Osteocyte (in vitro differentiated cells): ENCODE data around the gene MYL3. TPM values are rescaled to one million over a fixed set of nuclear protein-coding genes. Genes with fewer than 3 reads are reported as not detected.

Experiments used
- DNase-seq: peaks from one replicate; pipeline ENCODE4 v3.0.0; 2021; ENCODE audit warnings: mixed read lengths; ENCODE audit not compliant: unreplicated experiment; ENCODE audit errors: extremely low spot score
- H3K27ac Mint-ChIP-seq: one replicate; pipeline ENCODE4 v1.8.0; 2021; ENCODE audit warnings: mild to moderate bottlenecking, mixed read lengths; ENCODE audit not compliant: unreplicated experiment
- H3K27me3 Mint-ChIP-seq: one replicate; pipeline ENCODE4 v1.8.0; 2021; ENCODE audit warnings: mixed read lengths; ENCODE audit not compliant: unreplicated experiment
- H3K36me3 Mint-ChIP-seq: one replicate; pipeline ENCODE4 v1.8.0; 2021; ENCODE audit warnings: mixed read lengths; ENCODE audit not compliant: unreplicated experiment
- H3K4me1 Mint-ChIP-seq: one replicate; pipeline ENCODE4 v1.8.0; 2021; ENCODE audit warnings: mixed read lengths; ENCODE audit not compliant: unreplicated experiment
- H3K4me3 Mint-ChIP-seq: one replicate; pipeline ENCODE4 v1.8.0; 2021; ENCODE audit warnings: mild to moderate bottlenecking, moderate library complexity, mixed read lengths; ENCODE audit not compliant: unreplicated experiment
- H3K9me3 Mint-ChIP-seq: one replicate; pipeline ENCODE4 v1.8.0; 2021; ENCODE audit warnings: mixed read lengths; ENCODE audit not compliant: unreplicated experiment
- CTCF ChIP-seq: fragments of 200-600 bp; sonication (generic); IDR thresholded peaks from 2 replicates; pipeline ENCODE4 v1.5.0; 2021; ENCODE audit warnings: antibody characterized with exemption, mild to moderate bottlenecking, moderate library complexity
- total RNA-seq: library from RNA; stranded (reverse); gene quantifications from 2 replicates; pipeline ENCODE4 v1.2.1, GENCODE V29; 2021

Gene MYL3
- total RNA-seq, 1 donor from 2014 or later, result 1.6 TPM

- peaks cover 8% of the 10 kb centered on the region for H3K27me3 Mint-ChIP-seq
- no peaks in the 10 kb centered on the region for H3K36me3 Mint-ChIP-seq
- H3K4me1 Mint-ChIP-seq, result peaks cover 50% of the 10 kb centered on the region
- no peak overlapping the region for H3K4me3 Mint-ChIP-seq
- peak overlapping the region; percentile 31 for H3K27ac Mint-ChIP-seq
- TF ChIP-seq CTCF, result no peak
- H3K9me3 Mint-ChIP-seq, result no peaks in the 10 kb centered on the region
- no peak for DNase-seq
Observed at GRCh38 chr3:46874430-46874829, 11.2 kb upstream of the MYL3 start.

- Mint-ChIP-seq H3K27me3 (peaks cover 8% of the 10 kb centered on the region), H3K36me3 (no peaks in the 10 kb centered on the region)
- no peak for TF ChIP-seq CTCF
Observed at GRCh38 chr3:46873521-46873920, 10.3 kb upstream of the MYL3 start.

GRCh38 chr3:46871222-46871621 is 8.0 kb upstream of the MYL3 start:
- Mint-ChIP-seq H3K27me3 (peaks cover 8% of the 10 kb centered on the region), H3K36me3 (no peaks in the 10 kb centered on the region), H3K9me3 (no peaks in the 10 kb centered on the region), H3K4me1 (peaks cover 20% of the 10 kb centered on the region), H3K4me3 (no peak overlapping the region), H3K27ac (no peak overlapping the region)
- no peak for DNase-seq
- TF ChIP-seq CTCF, result no peak

More at GRCh38 chr3:46873521-46873920, 10.3 kb upstream of the MYL3 start:
- Mint-ChIP-seq H3K4me3 (no peak overlapping the region), H3K9me3 (no peaks in the 10 kb centered on the region), H3K27ac (no peak overlapping the region), H3K4me1 (peaks cover 41% of the 10 kb centered on the region)
- no peak for DNase-seq

- Mint-ChIP-seq H3K27ac (no peak overlapping the region), H3K4me3 (no peak overlapping the region), H3K9me3 (no peaks in the 10 kb centered on the region), H3K27me3 (peaks cover 8% of the 10 kb centered on the region), H3K4me1 (peaks cover 20% of the 10 kb centered on the region), H3K36me3 (no peaks in the 10 kb centered on the region)
- no peak for DNase-seq
- no peak for TF ChIP-seq CTCF
Observed at GRCh38 chr3:46870651-46871050, 7.4 kb upstream of the MYL3 start.

GRCh38 chr3:46869440-46869839 is 6.2 kb upstream of the MYL3 start:
- Mint-ChIP-seq H3K9me3 (no peaks in the 10 kb centered on the region), H3K36me3 (no peaks in the 10 kb centered on the region), H3K27me3 (peaks cover 8% of the 10 kb centered on the region), H3K4me3 (no peak overlapping the region), H3K27ac (no peak overlapping the region), H3K4me1 (peaks cover 15% of the 10 kb centered on the region)
- DNase-seq, result no peak
- no peak for TF ChIP-seq CTCF
